Left renal cortex interstitium (tissue), 4 donors: ENCODE results near the gene SCAPER. TPM values are rescaled to one million over a fixed set of nuclear protein-coding genes. Genes with fewer than 3 reads are reported as not detected.
A peak's percentile ranks its signal among the peaks of the same experiment; 100 is the strongest.

Experiments
- DNase-seq, 4 donors: peaks; one replicate each; pipeline ENCODE4 v3.0.0-alpha.2; 2013; ENCODE audit warnings: low read depth in 4 of 4, low spot score in 2 of 4, missing footprints in 1 of 4
- polyA plus RNA-seq, 4 donors: library from polyadenylated mRNA; unstranded; fragments of 120-200 nt; gene quantifications; one replicate each; pipeline ENCODE4 v1.2.1, GENCODE V29; 2013; ENCODE audit not compliant: insufficient read length in 4 of 4

The SCAPER gene
- polyA plus RNA-seq, 4 donors, result 19.7 to 26.0 (median 22.9) TPM

DNA sequence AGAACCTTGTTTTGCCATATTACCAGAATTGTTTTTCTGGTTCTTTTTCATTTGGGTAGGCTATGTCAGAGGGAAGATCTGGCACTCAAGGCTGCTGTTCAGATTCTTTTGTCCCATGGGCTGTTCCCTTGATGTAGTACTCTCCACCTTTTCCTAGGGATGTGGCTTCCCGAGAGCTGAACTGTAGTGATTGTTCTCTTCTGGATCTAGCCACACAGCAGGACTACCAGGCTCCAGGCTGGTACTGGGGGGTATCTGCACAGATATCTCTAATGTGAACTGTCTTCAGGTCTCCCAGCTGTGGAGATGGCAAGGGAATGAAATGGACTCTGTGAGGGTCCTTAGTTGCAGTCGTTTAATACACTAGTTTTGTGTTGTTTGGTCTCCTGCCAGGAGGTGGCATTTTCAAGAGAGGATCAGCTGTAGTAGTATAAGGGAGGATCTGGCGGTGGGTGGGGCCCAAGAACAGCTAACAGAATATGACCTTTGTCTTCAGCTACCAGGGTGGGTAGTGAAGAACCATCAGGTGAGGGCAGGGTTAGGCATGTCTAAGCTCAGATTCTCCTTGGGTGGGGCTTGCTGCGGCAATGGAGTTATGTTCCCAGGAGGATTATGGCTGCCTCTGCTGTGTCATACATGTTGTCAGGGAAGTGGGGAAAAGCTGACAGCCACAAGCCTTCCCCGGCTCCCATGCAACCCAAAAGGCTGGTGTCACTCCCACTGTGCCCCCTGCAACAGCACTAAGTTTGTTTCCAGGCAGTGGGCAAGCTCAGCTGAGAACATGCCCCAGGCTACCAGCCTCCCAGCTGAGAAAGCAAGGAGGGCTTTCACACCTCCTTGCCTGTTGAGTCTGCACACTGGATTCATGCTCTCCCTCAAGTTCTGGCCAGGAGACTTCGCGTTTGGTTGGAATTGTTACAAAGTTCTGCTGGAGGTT lies 316.1 kb downstream of the SCAPER start:
- DNase-seq, result no peak

DNA sequence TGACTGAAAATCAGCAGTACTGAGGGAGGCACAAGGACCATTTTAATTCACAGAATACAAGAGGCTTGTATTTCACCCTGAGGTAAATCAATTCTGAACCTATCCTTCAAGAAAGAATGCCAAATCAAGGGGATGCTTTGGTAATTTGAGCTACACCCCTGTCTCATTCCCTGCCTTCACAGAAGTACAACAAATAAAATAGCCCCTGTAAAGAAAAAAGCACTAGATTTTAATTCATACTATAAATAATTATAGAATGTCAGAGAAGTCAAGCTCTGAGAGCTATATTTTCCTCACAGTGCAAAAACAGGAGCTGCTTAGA lies 319.6 kb downstream of the SCAPER start:
- peak in 1 of 4 donors; percentile 19 for DNase-seq

DNA sequence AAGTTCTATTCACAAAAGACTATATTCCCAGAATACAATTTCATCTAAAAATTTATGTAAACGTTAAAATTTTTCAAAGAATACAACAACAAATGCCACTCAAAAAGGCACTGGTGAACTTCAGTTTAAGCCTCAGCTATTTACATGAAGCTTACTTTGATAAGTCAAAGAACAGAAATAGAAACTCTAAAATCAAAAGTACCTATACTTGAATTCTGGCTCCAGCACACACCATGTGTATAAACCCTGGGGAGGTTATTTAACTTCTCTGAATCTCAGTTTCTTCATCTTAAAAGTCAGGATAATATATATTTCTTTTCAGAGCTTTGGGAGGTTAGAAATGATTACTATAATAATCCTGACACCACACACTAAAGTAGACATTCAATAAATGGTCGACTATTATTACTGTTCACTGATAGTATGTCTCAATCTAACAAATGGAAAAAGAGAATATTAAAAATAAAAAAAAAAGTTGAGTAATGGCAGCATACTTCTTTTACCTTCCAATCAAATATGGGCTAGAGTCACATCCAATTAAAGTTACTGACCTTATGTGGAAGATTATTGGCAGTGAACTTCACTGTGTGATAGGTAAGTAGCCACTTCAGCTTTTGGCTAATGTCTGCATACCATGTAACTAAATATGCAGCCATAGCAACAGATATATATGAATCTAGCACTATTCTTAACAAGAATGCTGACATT lies 320.1 kb downstream of the SCAPER start:
- DNase-seq, result no peak

GRCh38 chr15:76582550-76582949 lies 322.6 kb downstream of the SCAPER start:
- DNase-seq, result no peak

DNA sequence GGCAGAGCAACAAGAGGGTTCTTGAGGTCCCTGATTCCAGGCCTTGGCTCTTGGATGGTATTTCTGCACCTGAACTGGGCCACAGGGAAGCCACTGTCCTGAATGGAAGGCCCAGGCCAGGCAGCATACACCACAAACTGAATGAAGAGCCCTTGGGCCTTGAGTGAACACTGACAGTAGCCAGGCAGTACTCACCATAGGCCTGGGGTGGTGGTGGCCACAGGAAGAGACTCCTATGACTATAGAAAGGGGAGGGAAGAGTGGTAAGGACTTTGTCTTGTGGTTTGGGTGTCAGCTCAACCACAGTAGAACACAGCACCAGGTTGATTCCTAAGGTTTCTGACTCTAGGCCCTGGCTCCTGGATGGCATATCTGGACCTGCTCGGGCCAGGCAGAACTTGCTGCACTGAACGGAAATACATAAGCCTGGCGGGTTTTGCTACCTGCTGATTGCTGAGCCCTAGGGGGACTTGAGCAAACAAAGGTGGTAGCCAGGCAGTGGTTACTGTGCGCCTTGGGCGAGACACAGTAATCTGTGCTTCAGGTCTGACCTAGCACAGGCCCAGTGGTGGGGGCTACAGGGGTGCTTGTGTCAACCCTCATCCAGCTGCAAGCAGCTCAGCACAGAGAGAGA lies 327.1 kb downstream of the SCAPER start:
- no peak for DNase-seq

GRCh38 chr15:76576523-76577279 lies 328.4 kb downstream of the SCAPER start:
- DNase-seq, result peak in 1 of 4 donors; percentile 27

DNA sequence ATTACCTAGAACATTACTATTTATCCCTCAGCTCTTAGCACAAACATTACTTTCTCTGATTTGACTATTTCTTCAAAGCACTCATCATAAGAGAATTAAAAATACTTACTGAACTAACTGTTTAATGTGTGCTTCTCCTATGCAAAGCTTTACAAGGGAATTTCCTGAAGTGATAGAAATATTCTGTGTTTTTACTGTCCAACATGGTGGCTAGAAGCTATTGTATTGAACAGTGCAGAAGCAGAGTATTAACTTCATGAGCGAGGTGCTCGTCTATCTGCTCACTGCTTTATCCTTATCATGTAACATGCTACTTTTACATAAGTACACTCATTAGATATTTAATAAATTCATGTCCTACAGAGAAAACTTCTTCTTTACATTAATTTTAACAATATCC lies 329.5 kb downstream of the SCAPER start:
- no peak for DNase-seq

DNA sequence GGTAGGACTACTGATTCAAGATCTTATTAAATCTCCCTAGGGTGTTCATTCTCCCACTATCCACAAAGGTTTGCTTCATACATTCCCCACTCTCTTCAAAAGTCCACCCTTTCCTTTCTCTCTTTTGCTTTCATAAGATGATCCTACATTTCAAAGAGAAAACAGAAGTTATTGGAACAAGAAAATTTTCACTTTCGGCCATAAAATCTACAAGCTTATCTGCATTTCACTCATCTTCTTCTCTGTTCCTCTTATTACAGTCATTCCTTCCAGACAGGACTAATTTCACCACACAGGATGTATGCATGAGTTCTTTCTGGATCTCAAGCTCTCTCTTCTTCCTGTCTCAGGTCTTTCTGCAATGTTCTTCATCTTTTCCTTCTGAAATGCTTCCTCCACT lies 329.9 kb downstream of the SCAPER start:
- DNase-seq, result no peak

- DNase-seq, result no peak
These were observed 332.2 kb downstream of the SCAPER start for GRCh38 chr15:76572983-76573314.

- no peak for DNase-seq
These were observed 338.9 kb downstream of the SCAPER start for GRCh38 chr15:76566276-76566675.

- no peak for DNase-seq
These were observed 339.8 kb downstream of the SCAPER start for GRCh38 chr15:76565366-76565765.

DNA sequence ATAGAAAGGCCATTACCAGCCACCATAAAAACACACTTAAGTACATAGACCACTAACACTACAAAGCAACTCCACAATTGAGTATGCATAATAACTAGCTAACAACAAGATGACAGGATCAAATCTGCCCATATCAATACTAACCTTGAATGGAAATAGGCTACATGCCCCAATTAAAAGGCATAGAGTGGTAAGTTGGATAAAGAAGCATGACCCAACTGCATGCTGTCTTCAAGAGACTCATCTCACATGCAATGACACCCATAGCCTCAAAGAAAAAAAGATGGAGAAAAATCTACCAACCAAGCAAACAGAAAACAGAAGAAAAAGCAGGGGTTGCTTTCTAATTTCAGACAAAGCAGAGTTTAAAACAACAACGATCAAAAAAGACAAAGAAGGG lies 349.9 kb downstream of the SCAPER start:
- no peak for DNase-seq

DNA sequence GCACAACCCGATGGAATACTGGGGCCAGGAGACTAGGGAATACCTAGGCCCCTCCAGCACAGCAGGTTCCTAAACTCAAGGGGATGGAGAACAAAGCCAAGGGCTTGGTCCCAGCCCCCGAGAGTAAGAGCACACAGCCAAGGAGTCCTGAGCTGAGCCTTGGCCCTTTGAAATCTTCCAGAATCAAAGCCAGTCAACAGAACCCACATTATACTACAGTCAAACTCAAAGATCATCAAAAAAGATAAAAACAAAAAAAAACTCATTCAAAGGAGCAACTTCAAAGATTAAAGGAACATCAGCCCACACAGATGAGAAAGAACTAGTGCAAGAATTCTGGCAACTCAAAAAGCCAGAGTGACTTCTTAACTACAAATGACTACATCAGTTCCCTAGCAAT lies 351.6 kb downstream of the SCAPER start:
- DNase-seq, result no peak

- no peak for DNase-seq
These were observed 352.0 kb downstream of the SCAPER start for GRCh38 chr15:76553102-76553501.

GRCh38 chr15:76546805-76547204 lies 358.3 kb downstream of the SCAPER start:
- DNase-seq, result no peak

GRCh38 chr15:76533995-76534394 lies 371.1 kb downstream of the SCAPER start:
- no peak for DNase-seq

DNA sequence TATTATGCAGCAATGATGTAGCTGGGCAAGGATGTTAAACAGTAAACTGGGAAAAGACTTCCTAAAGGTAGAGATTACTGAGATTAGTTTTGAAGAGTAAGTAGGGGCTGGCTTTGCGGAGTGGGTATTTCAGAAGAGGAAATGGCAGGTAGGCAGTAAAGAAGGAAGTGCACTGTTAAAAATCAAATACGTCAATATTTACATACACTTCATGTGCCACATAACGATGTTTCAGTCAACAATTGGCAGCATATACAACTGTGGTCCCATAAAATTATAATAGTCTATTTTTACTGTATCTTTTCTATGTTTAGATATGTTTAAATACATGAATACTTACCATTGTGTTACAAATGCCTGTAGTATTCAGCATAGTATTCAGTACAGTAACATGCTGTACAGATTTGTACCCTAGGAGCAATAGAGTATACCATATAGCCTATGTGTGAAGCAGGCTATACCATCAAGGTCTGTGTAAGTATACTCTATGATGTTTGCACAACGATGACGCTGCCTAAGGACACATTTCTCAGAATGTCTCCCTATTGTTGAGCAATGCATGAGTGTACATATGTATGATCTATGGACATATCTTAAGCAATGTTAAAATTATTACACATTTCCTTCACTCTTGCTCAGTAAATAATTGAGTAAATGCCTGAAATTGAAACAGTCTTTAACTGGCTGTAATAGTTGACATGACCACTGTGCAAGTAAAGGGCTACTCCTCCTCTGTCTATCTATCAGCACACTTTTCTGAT lies 371.9 kb downstream of the SCAPER start:
- no peak for DNase-seq

GRCh38 chr15:76529911-76530310 lies 375.2 kb downstream of the SCAPER start:
- no peak for DNase-seq

DNA sequence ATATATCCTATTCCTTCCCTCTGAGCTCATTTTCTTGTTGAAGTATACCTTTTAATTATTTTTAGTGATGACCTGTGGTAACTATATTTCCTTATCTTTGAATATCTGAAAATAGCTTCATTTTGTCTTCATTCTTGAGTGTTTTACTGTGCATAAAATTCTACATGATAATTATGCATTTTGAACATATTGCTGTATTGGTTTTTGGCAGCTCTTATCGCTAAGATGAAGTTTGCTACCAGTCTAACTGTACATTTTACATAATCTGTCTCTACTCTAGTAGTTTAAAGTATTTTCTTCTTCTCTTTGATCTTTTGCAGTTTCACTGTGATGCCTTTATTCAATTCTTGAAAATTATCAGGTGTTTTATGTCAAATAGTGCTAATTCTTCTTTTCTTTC lies 379.0 kb downstream of the SCAPER start:
- DNase-seq, result no peak

DNA sequence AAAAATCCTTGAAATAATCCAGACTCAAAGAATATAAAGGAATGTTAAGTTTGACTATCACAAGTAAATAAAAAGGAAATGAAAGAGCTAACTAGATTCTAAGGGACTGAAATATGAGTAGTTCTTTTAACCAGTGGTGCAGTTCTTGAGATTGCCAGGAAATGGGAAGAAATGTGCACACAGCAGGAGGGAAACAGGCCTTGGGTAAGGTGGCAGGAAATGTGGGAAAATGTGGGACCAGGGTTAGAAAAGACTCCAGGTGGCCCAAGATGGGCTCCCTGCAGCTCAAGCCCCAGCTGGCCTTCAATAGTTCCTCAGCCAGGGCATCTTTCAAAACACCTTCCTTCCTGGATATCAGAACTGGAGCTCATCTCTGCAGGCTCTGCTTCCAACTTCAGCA lies 387.2 kb downstream of the SCAPER start:
- no peak for DNase-seq
